GM23338 (cell line): ENCODE measurements around the gene SLC35F2. TPM values are rescaled to one million over a fixed set of nuclear protein-coding genes. Genes with fewer than 3 reads are reported as not detected.

Experiments used
- ATAC-seq: fragments of 200-7000 bp; cut with Tn5 transposase; 3 replicates; pipeline ENCODE4 v1.9.1; 2020
- DNase-seq: peaks from one replicate; pipeline ENCODE4 v3.0.0-alpha.2; 2015; ENCODE audit warnings: low spot score
- H2AFZ ChIP-seq: fragments of 200-600 bp; sonication (generic); 2 replicates; pipeline ENCODE4 v1.8.0; 2016; ENCODE audit warnings: antibody characterized with exemption, mild to moderate bottlenecking, moderate library complexity
- H3F3A ChIP-seq: fragments of 200-600 bp; sonication (generic); replicated peaks from 2 replicates; pipeline ENCODE4 v1.8.0; 2017; ENCODE audit warnings: antibody characterized with exemption, mixed run types, low read depth
- H3K27ac ChIP-seq: fragments of 200-600 bp; sonication (generic); 2 replicates; pipeline ENCODE4 v1.6.1; 2016; ENCODE audit warnings: low read depth
- H3K27me3 ChIP-seq: fragments of 200-600 bp; sonication (generic); 2 replicates; pipeline ENCODE4 v1.8.0; 2016; ENCODE audit warnings: mild to moderate bottlenecking, mixed run types, moderate library complexity; ENCODE audit not compliant: insufficient read depth
- H3K36me3 ChIP-seq: fragments of 200-600 bp; sonication (generic); 2 replicates; pipeline ENCODE4 v1.8.0; 2016; ENCODE audit warnings: mild to moderate bottlenecking; ENCODE audit not compliant: insufficient read depth
- H3K4me1 ChIP-seq: fragments of 200-600 bp; sonication (generic); 2 replicates; pipeline ENCODE4 v1.8.0; 2016; ENCODE audit warnings: mild to moderate bottlenecking, moderate library complexity; ENCODE audit not compliant: insufficient read depth
- H3K4me2 ChIP-seq: fragments of 200-600 bp; sonication (generic); 2 replicates; pipeline ENCODE4 v1.7.1; 2017; ENCODE audit warnings: mixed run types
- H3K4me3 ChIP-seq: fragments of 200-600 bp; sonication (generic); 2 replicates; pipeline ENCODE4 v1.6.1; 2016; ENCODE audit warnings: mixed run types
- H3K79me2 ChIP-seq: fragments of 200-600 bp; sonication (generic); replicated peaks from 2 replicates; pipeline ENCODE4 v1.8.0; 2017; ENCODE audit warnings: mild to moderate bottlenecking; ENCODE audit not compliant: insufficient read depth
- H3K9me2 ChIP-seq: fragments of 200-600 bp; sonication (generic); 2 replicates; pipeline ENCODE4 v1.8.0; 2017; ENCODE audit not compliant: insufficient read depth
- H4K20me1 ChIP-seq: fragments of 200-600 bp; sonication (generic); replicated peaks from 2 replicates; pipeline ENCODE4 v1.8.0; 2017; ENCODE audit warnings: mild to moderate bottlenecking; ENCODE audit not compliant: insufficient read depth
- H3K27ac Mint-ChIP-seq: 2 replicates; pipeline ENCODE4 v1.8.0; 2020; ENCODE audit warnings: inconsistent platforms, mild to moderate bottlenecking, moderate library complexity, mixed read lengths
- H3K27me3 Mint-ChIP-seq: 3 replicates; pipeline ENCODE4 v1.8.0; 2022; ENCODE audit warnings: low read depth, mild to moderate bottlenecking, moderate library complexity, mixed read lengths, inconsistent platforms; ENCODE audit not compliant: insufficient read depth, poor library complexity
- H3K36me3 Mint-ChIP-seq: 3 replicates; pipeline ENCODE4 v1.8.0; 2021; ENCODE audit warnings: low read depth, mild to moderate bottlenecking, inconsistent platforms, moderate library complexity, mixed read lengths
- H3K4me1 Mint-ChIP-seq: 3 replicates; pipeline ENCODE4 v1.8.0; 2020; ENCODE audit warnings: mild to moderate bottlenecking, inconsistent platforms, mixed read lengths
- H3K4me3 Mint-ChIP-seq: 3 replicates; pipeline ENCODE4 v1.8.0; 2021; ENCODE audit warnings: moderate library complexity, mild to moderate bottlenecking, inconsistent platforms, mixed read lengths
- H3K9me3 Mint-ChIP-seq: 3 replicates; pipeline ENCODE4 v1.8.0; 2020; ENCODE audit warnings: moderate library complexity, mild to moderate bottlenecking, inconsistent platforms, mixed read lengths
- CREB1 ChIP-seq: fragments of 250-450 bp; sonication (Bioruptor Pico); IDR thresholded peaks from 2 replicates; pipeline ENCODE4 v1.5.0; 2020; ENCODE audit warnings: low read depth, mild to moderate bottlenecking, moderate library complexity
- EZH2 ChIP-seq: fragments of 200-600 bp; sonication (generic); IDR thresholded peaks from one replicate; pipeline ENCODE4 v1.8.0; 2017; ENCODE audit warnings: antibody characterized with exemption, mild to moderate bottlenecking, low read depth; ENCODE audit not compliant: unreplicated experiment
- EZH2phosphoT487 ChIP-seq: fragments of 200-600 bp; sonication (generic); IDR thresholded peaks from one replicate; pipeline ENCODE4 v1.8.1; 2018; ENCODE audit warnings: antibody characterized with exemption; ENCODE audit not compliant: unreplicated experiment
- JUNB ChIP-seq: IDR thresholded peaks from one replicate; pipeline ENCODE4 v1.6.1; 2016; ENCODE audit warnings: antibody characterized with exemption; ENCODE audit not compliant: unreplicated experiment
- NANOG ChIP-seq: IDR thresholded peaks from 2 replicates; pipeline ENCODE4 v1.6.1; 2016; ENCODE audit warnings: antibody characterized with exemption, borderline replicate concordance
- POLR2AphosphoS5 ChIP-seq: IDR thresholded peaks from 2 replicates; pipeline ENCODE4 v1.6.1; 2016; ENCODE audit warnings: antibody characterized with exemption, low read depth
- REST ChIP-seq: IDR thresholded peaks from one replicate; pipeline ENCODE4 v1.6.1; 2018; ENCODE audit warnings: antibody characterized with exemption; ENCODE audit not compliant: unreplicated experiment
- ZNF114 ChIP-seq: fragments of 250-450 bp; sonication (Bioruptor Pico); IDR thresholded peaks from 2 replicates; pipeline ENCODE4 v1.5.0; 2020; ENCODE audit warnings: mild to moderate bottlenecking, moderate library complexity
- ZNF331 ChIP-seq: fragments of 250-450 bp; sonication (Bioruptor Pico); IDR thresholded peaks from 2 replicates; pipeline ENCODE4 v1.5.0; 2020; ENCODE audit warnings: low read depth, mild to moderate bottlenecking, moderate library complexity
- polyA plus RNA-seq: library from polyadenylated mRNA; unstranded; fragments of >200 nt; fragmentation: Nextera tagmentation; extraction: Ambion mirVana; gene quantifications from 2 replicates; pipeline ENCODE4 v1.2.1, GENCODE V29; 2016
- total RNA-seq: library from RNA; depleted of rRNA; stranded (reverse); fragments of >200 nt; shearing (Covaris generic); gene quantifications from 2 replicates; pipeline ENCODE4 v1.2.3, GENCODE V29; 2014
- TF ChIP-seq, protein P1 (sequence below), 2 experiments: fragments of 200-600 bp in 1 of 2; sonication (generic) in 1 of 2; conservative IDR thresholded peaks; 2 replicates each; pipeline versions ENCODE4 v1.5.1 to v1.6.1; 2016 to 2017; ENCODE audit warnings: antibody characterized with exemption in 2 of 2, low read depth in 2 of 2, mild to moderate bottlenecking in 2 of 2, moderate library complexity in 1 of 2
- TF ChIP-seq, protein P2 (sequence below): IDR thresholded peaks from 2 replicates; pipeline ENCODE4 v1.6.1; 2016; ENCODE audit warnings: antibody characterized with exemption

Gene SLC35F2
- total and polyA plus RNA-seq, 2 experiments from 2014 or later, result 25.2 to 32.5 TPM

DNA sequence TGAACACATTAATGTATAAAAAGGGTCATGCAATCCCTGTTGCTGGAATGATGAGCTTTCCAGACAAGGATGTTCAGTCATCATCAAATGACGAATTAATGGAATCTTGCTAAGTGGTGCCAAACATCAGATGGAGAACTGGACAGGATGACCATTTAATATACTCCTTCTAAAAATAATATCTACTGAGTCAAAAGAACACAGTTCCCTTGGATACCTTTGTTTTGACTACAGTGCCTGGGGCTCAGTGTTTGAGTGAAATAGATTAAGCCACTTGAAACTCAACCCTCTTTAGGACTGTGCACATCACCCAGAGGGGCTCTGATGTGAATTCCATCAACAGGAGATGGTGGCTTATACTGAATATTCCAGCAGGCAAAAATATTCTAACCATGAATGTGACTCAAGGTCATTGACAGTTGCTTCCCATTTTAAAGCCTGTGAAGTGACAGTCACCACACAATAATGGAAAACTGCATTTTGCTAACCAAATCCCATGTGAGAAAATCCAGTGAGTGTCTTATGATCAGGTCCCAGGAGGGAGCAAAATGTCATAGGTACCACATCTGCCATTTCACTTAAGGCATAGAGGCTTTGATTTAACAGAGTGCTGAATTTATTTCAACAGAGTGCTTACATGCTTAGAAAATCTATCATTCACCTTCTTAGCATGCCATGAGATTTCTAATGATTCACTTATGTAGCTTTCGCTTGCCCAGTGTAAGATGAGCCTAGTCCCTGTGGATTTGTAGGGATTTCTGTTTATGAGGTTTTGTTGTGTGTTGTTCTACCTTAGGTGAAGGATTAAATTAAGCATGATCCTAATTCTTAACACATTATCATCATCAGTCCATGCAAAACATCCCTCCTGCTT lies 105.4 kb downstream of the SLC35F2 start (continued):
- no peak for TF ChIP-seq REST
- TF ChIP-seq ZNF331, result no peak
- TF ChIP-seq, protein P1, sequence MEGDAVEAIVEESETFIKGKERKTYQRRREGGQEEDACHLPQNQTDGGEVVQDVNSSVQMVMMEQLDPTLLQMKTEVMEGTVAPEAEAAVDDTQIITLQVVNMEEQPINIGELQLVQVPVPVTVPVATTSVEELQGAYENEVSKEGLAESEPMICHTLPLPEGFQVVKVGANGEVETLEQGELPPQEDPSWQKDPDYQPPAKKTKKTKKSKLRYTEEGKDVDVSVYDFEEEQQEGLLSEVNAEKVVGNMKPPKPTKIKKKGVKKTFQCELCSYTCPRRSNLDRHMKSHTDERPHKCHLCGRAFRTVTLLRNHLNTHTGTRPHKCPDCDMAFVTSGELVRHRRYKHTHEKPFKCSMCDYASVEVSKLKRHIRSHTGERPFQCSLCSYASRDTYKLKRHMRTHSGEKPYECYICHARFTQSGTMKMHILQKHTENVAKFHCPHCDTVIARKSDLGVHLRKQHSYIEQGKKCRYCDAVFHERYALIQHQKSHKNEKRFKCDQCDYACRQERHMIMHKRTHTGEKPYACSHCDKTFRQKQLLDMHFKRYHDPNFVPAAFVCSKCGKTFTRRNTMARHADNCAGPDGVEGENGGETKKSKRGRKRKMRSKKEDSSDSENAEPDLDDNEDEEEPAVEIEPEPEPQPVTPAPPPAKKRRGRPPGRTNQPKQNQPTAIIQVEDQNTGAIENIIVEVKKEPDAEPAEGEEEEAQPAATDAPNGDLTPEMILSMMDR (conservative IDR thresholded peaks at IDR 0.05; ENCODE audit: low read depth in 2 of 2), result no peak
- no peak for TF ChIP-seq CREB1
- no peak for TF ChIP-seq POLR2AphosphoS5
- TF ChIP-seq EZH2phosphoT487, result no peak

DNA sequence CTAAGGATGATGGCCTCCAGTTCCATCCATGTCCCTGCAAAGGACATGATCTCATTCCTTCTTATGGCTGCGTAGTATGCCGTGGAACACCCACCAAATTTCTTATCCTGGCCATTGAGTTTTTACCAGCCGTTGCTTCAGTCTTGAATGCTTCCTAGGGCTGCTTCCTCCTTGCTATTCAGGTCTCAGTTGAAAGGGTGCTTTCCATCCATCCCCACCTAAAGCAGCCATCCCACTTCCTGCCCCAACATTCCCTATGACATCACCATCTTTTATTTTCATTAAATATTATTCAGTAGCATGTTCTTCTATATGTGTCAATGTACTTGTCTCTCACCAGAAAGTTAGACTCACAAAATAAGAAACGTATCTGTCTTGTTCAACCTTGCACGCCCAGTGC lies 106.1 kb downstream of the SLC35F2 start:
- H2AFZ ChIP-seq, result no peak overlapping the region
- ATAC-seq, result no peak
- no peak overlapping the region for H3K27ac Mint-ChIP-seq
- no peak overlapping the region for H3K27ac ChIP-seq
- peaks cover 6% of the 10 kb centered on the region for H3K27me3 Mint-ChIP-seq
- H3K36me3 ChIP-seq, result no peaks in the 10 kb centered on the region
- H3K4me3 ChIP-seq, result no peak overlapping the region
- no peak overlapping the region for H3K4me2 ChIP-seq
- H3K4me1 Mint-ChIP-seq, result no peaks in the 10 kb centered on the region
- no peaks in the 10 kb centered on the region for H3K9me2 ChIP-seq
- no peaks in the 10 kb centered on the region for H3K79me2 ChIP-seq
- H3K4me1 ChIP-seq, result no peaks in the 10 kb centered on the region
- H3K36me3 Mint-ChIP-seq, result no peaks in the 10 kb centered on the region
- DNase-seq, result no peak
- no peaks in the 10 kb centered on the region for H3K27me3 ChIP-seq
- H4K20me1 ChIP-seq, result no peaks in the 10 kb centered on the region
- H3F3A ChIP-seq, result no peaks in the 10 kb centered on the region
- H3K9me3 Mint-ChIP-seq, result no peaks in the 10 kb centered on the region
- no peak overlapping the region for H3K4me3 Mint-ChIP-seq
- TF ChIP-seq POLR2AphosphoS5, result no peak
- no peak for TF ChIP-seq ZNF114 (CRISPR knock-in tag)
- TF ChIP-seq EZH2, result no peak
- no peak for TF ChIP-seq EZH2phosphoT487
- no peak for TF ChIP-seq ZNF331
- TF ChIP-seq, protein P1 (conservative IDR thresholded peaks at IDR 0.05; ENCODE audit: low read depth in 2 of 2), result no peak
- no peak for TF ChIP-seq REST
- TF ChIP-seq, protein P2, sequence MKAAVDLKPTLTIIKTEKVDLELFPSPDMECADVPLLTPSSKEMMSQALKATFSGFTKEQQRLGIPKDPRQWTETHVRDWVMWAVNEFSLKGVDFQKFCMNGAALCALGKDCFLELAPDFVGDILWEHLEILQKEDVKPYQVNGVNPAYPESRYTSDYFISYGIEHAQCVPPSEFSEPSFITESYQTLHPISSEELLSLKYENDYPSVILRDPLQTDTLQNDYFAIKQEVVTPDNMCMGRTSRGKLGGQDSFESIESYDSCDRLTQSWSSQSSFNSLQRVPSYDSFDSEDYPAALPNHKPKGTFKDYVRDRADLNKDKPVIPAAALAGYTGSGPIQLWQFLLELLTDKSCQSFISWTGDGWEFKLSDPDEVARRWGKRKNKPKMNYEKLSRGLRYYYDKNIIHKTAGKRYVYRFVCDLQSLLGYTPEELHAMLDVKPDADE, result no peak
- TF ChIP-seq NANOG, result no peak
- no peak for TF ChIP-seq JUNB
